GM23338 (cell line): ENCODE results near the gene FFAR2.

Experiments
- CREB1 ChIP-seq: fragments of 250-450 bp; sonication (Bioruptor Pico); IDR thresholded peaks from 2 replicates; pipeline ENCODE4 v1.5.0; 2020; ENCODE audit warnings: low read depth, mild to moderate bottlenecking, moderate library complexity
- CTCF ChIP-seq, 2 experiments: fragments of 200-600 bp in 1 of 2; sonication (generic) in 1 of 2; conservative IDR thresholded peaks; 2 replicates each; pipeline versions ENCODE4 v1.5.1 to v1.6.1; 2016 to 2017; ENCODE audit warnings: antibody characterized with exemption in 2 of 2, low read depth in 2 of 2, mild to moderate bottlenecking in 2 of 2, moderate library complexity in 1 of 2
- EZH2phosphoT487 ChIP-seq: fragments of 200-600 bp; sonication (generic); IDR thresholded peaks from one replicate; pipeline ENCODE4 v1.8.1; 2018; ENCODE audit warnings: antibody characterized with exemption; ENCODE audit not compliant: unreplicated experiment
- JUNB ChIP-seq: IDR thresholded peaks from one replicate; pipeline ENCODE4 v1.6.1; 2016; ENCODE audit warnings: antibody characterized with exemption; ENCODE audit not compliant: unreplicated experiment
- NANOG ChIP-seq: IDR thresholded peaks from 2 replicates; pipeline ENCODE4 v1.6.1; 2016; ENCODE audit warnings: antibody characterized with exemption, borderline replicate concordance
- POLR2AphosphoS5 ChIP-seq: IDR thresholded peaks from 2 replicates; pipeline ENCODE4 v1.6.1; 2016; ENCODE audit warnings: antibody characterized with exemption, low read depth
- REST ChIP-seq: IDR thresholded peaks from one replicate; pipeline ENCODE4 v1.6.1; 2018; ENCODE audit warnings: antibody characterized with exemption; ENCODE audit not compliant: unreplicated experiment
- STAT1 ChIP-seq: IDR thresholded peaks from one replicate; pipeline ENCODE4 v1.6.1; 2016; ENCODE audit warnings: antibody characterized with exemption; ENCODE audit not compliant: unreplicated experiment

GRCh38 chr19:35404879-35405622, 43.0 kb upstream of the FFAR2 start:
- no peak for TF ChIP-seq CTCF (conservative IDR thresholded peaks at IDR 0.05; ENCODE audit: low read depth in 2 of 2)
- TF ChIP-seq EZH2phosphoT487: no peak
- no peak for TF ChIP-seq POLR2AphosphoS5
- TF ChIP-seq STAT1: no peak
- TF ChIP-seq REST: no peak
- TF ChIP-seq CREB1 (CRISPR knock-in tag): no peak
- TF ChIP-seq JUNB: no peak
- TF ChIP-seq NANOG: no peak
